Subcutaneous abdominal adipose tissue (tissue), 5 donors: ENCODE results near the gene AKAP6.

Experiments
- H3K27ac ChIP-seq: one replicate; pipeline ENCODE4 v1.7.0; 2013; ENCODE audit warnings: low read depth, mild to moderate bottlenecking, inconsistent platforms, low read length, moderate library complexity
- H3K27me3 ChIP-seq, 5 donors: one replicate each; pipeline ENCODE4 v1.7.0; 2013; ENCODE audit warnings: low read length in 5 of 5, inconsistent platforms in 1 of 5; ENCODE audit not compliant: control insufficient read depth in 5 of 5, insufficient read depth in 4 of 5
- H3K36me3 ChIP-seq, 5 donors: one replicate each; pipeline ENCODE4 v1.7.0; 2013; ENCODE audit warnings: low read length in 5 of 5; ENCODE audit not compliant: control insufficient read depth in 5 of 5, insufficient read depth in 5 of 5
- H3K4me1 ChIP-seq, 5 donors: one replicate each; pipeline ENCODE4 v1.7.0; 2013; ENCODE audit warnings: low read length in 5 of 5, mild to moderate bottlenecking in 3 of 5, moderate library complexity in 1 of 5; ENCODE audit not compliant: control insufficient read depth in 5 of 5, insufficient read depth in 5 of 5
- H3K4me3 ChIP-seq, 5 donors: one replicate each; pipeline ENCODE4 v1.7.0; 2013; ENCODE audit warnings: low read length in 5 of 5, low read depth in 1 of 5
- H3K9ac ChIP-seq, 5 donors: one replicate each; pipeline ENCODE4 v1.7.0; 2013; ENCODE audit warnings: low read length in 5 of 5, mild to moderate bottlenecking in 4 of 5, moderate library complexity in 3 of 5
- H3K9me3 ChIP-seq, 5 donors: one replicate each; pipeline ENCODE4 v1.7.0; 2013; ENCODE audit warnings: low read length in 5 of 5; ENCODE audit not compliant: control insufficient read depth in 5 of 5
- donor health status: healthy.
- donor health status: healthy.
- donor health status: healthy.
- donor health status: healthy.
- donor health status: healthy.

Gene AKAP6

GRCh38 chr14:32620724-32621123 is 291.6 kb downstream of the AKAP6 start:
- Histone ChIP-seq H3K27me3 (no peaks in the 10 kb centered on the region), H3K4me1 (no peaks in the 10 kb centered on the region), H3K9me3 (no peaks in the 10 kb centered on the region), H3K4me3 (no peak overlapping the region), H3K9ac (no peak overlapping the region), H3K36me3 (no peaks in the 10 kb centered on the region), H3K27ac (no peak overlapping the region)

GRCh38 chr14:32621585-32621984 is 292.5 kb downstream of the AKAP6 start:
- H3K4me1 ChIP-seq: no peaks in the 10 kb centered on the region
- H3K27ac ChIP-seq: no peak overlapping the region
- no peak overlapping the region for H3K9ac ChIP-seq
- H3K27me3 ChIP-seq: no peaks in the 10 kb centered on the region
- H3K4me3 ChIP-seq: no peak overlapping the region
- no peaks in the 10 kb centered on the region for H3K36me3 ChIP-seq
- H3K9me3 ChIP-seq: no peaks in the 10 kb centered on the region

- Histone ChIP-seq H3K4me1 (no peaks in the 10 kb centered on the region), H3K4me3 (no peak overlapping the region), H3K9me3 (no peaks in the 10 kb centered on the region), H3K27ac (no peak overlapping the region), H3K9ac (no peak overlapping the region), H3K27me3 (no peaks in the 10 kb centered on the region), H3K36me3 (no peaks in the 10 kb centered on the region)
Observed at GRCh38 chr14:32622742-32623141, 293.6 kb downstream of the AKAP6 start.

GRCh38 chr14:32623300-32624093 is 294.4 kb downstream of the AKAP6 start:
- no peak overlapping the region for H3K4me3 ChIP-seq
- H3K4me1 ChIP-seq: no peaks in the 10 kb centered on the region
- H3K9me3 ChIP-seq: no peaks in the 10 kb centered on the region
- H3K36me3 ChIP-seq: no peaks in the 10 kb centered on the region
- no peaks in the 10 kb centered on the region for H3K27me3 ChIP-seq
- no peak overlapping the region for H3K9ac ChIP-seq
- no peak overlapping the region for H3K27ac ChIP-seq

GRCh38 chr14:32625211-32625610 is 296.1 kb downstream of the AKAP6 start:
- H3K36me3 ChIP-seq: no peaks in the 10 kb centered on the region
- H3K4me1 ChIP-seq: no peaks in the 10 kb centered on the region
- no peaks in the 10 kb centered on the region for H3K9me3 ChIP-seq
- H3K4me3 ChIP-seq: no peak overlapping the region
- H3K27me3 ChIP-seq: no peaks in the 10 kb centered on the region
- H3K27ac ChIP-seq: no peak overlapping the region
- no peak overlapping the region for H3K9ac ChIP-seq

- H3K9me3 ChIP-seq: no peaks in the 10 kb centered on the region
- H3K9ac ChIP-seq: no peak overlapping the region
- H3K4me1 ChIP-seq: no peaks in the 10 kb centered on the region
- no peak overlapping the region for H3K4me3 ChIP-seq
- no peaks in the 10 kb centered on the region for H3K36me3 ChIP-seq
- H3K27ac ChIP-seq: no peak overlapping the region
- no peaks in the 10 kb centered on the region for H3K27me3 ChIP-seq
Observed at GRCh38 chr14:32627545-32628298, 298.6 kb downstream of the AKAP6 start.

GRCh38 chr14:32629236-32629635 is 300.1 kb downstream of the AKAP6 start:
- no peaks in the 10 kb centered on the region for H3K9me3 ChIP-seq
- H3K27ac ChIP-seq: no peak overlapping the region
- H3K4me3 ChIP-seq: no peak overlapping the region

GRCh38 chr14:32630701-32631100 is 301.6 kb downstream of the AKAP6 start:
- H3K27ac ChIP-seq: no peak overlapping the region
- H3K36me3 ChIP-seq: no peaks in the 10 kb centered on the region
- H3K4me1 ChIP-seq: peaks cover 0 to 2% (median 0%) of the 10 kb centered on the region in 5 donors
- no peaks in the 10 kb centered on the region for H3K27me3 ChIP-seq
- H3K9me3 ChIP-seq: no peaks in the 10 kb centered on the region
- H3K9ac ChIP-seq: no peak overlapping the region
- H3K4me3 ChIP-seq: no peak overlapping the region

More at GRCh38 chr14:32629236-32629635, 300.1 kb downstream of the AKAP6 start:
- Histone ChIP-seq H3K4me1 (no peaks in the 10 kb centered on the region), H3K9ac (no peak overlapping the region), H3K27me3 (no peaks in the 10 kb centered on the region), H3K36me3 (no peaks in the 10 kb centered on the region)

- Histone ChIP-seq H3K36me3 (no peaks in the 10 kb centered on the region), H3K4me3 (no peak overlapping the region), H3K27ac (no peak overlapping the region), H3K9me3 (no peaks in the 10 kb centered on the region), H3K9ac (no peak overlapping the region), H3K27me3 (no peaks in the 10 kb centered on the region), H3K4me1 (peaks cover 0 to 2% (median 0%) of the 10 kb centered on the region in 5 donors)
Observed at GRCh38 chr14:32633224-32633859, 304.2 kb downstream of the AKAP6 start.

- H3K9ac ChIP-seq: no peak overlapping the region
- H3K27me3 ChIP-seq: no peaks in the 10 kb centered on the region
- H3K27ac ChIP-seq: no peak overlapping the region
- H3K4me3 ChIP-seq: no peak overlapping the region
- H3K36me3 ChIP-seq: no peaks in the 10 kb centered on the region
- H3K9me3 ChIP-seq: no peaks in the 10 kb centered on the region
- peaks cover 0 to 2% (median 0%) of the 10 kb centered on the region in 5 donors for H3K4me1 ChIP-seq
Observed at GRCh38 chr14:32633930-32634329, 304.8 kb downstream of the AKAP6 start.
